Brain pericyte (primary cell): ENCODE measurements around the gene SERPINB3.
"Not testable (repeated sequence)": the region's sequence is repeated elsewhere in the genome, so short reads cannot be mapped to it uniquely, and the experiment has no call there.

ENCODE experiments used
- DNase-seq: peaks from one replicate; pipeline ENCODE4 v3.0.0-alpha.2; 2012; ENCODE audit warnings: low read depth, low spot score

The SERPINB3 gene

DNA sequence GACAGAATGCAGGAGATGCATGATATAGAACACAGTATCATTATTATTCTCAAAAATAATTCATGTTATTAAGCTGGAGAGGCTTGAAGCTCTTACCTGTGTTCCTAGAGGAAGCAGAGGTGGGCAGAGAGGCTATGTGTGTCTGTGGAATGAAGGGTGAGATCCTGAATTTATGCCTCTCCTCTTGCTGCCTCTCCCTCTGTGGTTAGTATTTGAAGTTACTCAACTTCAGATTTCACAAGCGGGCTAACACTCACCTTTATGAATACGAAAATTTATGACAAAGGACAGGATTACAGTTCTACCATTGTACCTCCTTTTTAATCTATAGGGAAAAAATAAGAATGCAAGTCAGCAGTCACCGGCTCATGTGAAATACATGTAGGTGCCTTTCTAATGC lies at the start of gene SERPINB3:
TSS of gene SERPINB3 (minus strand) at position 144 of the 400 bp plus-strand sequence. CDS start 677 bp downstream, outside the sequence.
- DNase-seq, result not testable (repeated sequence)

DNA sequence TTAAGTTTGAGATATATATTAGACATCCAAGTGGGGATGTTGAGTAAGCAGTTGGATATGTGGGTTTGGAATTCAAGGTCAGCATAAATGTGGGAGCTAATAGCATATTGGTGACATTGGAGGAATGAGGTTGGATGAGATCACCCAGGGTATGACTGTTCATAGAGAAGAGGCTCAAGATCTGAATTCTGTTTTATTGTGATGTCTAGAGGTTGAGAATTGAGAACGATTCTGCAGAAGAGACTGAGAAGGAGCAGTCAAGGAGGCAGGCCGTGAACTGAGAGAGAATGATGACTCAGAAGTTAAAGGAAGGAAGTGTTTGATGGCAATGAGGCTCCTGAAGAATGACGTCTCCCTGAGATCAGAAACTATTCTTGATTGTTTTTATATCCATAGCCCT lies 47.0 kb upstream of the SERPINB3 start:
- no peak for DNase-seq

DNA sequence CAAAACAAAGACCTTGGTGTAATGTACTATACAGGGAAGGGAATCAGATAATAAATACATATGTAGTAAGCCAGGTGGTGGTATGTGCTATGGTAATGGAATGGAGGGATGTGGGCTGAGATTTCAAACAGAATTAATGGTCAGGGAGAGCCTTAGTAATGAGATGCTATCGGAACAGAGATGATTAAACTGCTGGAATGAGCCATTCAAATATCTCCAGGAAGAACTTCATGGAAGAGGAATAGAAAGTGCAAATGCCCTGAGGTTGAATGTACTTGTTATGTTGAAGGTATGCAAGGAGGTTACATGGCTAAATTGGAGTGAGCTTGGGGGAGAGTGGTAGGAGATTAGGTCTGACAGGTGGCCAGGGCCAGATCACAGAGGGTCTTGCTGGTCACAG lies 46.1 kb upstream of the SERPINB3 start:
- no peak for DNase-seq

DNA sequence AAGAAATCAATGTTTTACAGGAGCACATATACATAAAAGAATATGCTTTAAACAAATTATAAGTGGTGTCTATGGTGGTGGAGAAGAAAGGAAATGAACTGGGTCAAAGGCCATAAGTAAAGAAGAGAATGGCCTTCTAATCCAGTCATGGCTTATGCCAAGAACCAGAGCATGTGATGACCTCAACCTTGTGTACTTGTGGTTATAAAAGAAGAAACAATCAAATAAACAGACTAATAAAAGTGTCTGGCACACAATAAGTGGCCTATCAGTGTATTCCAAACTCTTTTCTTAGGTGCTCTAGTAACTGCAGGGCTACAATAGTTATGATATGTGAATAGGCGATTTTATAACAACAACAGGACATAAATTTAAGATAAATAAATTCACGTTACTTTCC lies 43.7 kb upstream of the SERPINB3 start:
- no peak for DNase-seq

DNA sequence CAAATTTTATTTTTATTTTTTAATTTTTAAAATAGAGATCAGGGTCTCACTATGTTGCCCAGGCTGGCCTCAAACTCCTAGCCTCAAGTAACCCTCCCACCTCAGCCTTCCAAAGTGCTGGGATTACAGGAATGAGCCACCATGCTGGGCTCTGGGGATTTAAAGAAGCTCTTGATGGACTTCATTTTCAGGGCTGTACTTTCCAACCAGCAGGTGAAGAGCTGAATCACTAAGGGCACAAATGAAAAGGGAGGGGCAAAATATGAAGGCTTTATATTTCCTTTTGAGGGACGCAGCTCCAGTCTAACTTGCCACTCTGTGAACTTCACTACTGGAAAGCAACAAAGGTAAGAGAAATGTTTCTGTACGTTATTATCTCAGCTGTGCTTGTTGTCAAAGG lies 41.0 kb upstream of the SERPINB3 start, which contains the start of gene SERPINB11:
TSS of gene SERPINB11 (plus strand) at position 301 of the 400 bp plus-strand sequence. CDS start 7,234 bp downstream, outside the sequence.
- DNase-seq, result no peak

DNA sequence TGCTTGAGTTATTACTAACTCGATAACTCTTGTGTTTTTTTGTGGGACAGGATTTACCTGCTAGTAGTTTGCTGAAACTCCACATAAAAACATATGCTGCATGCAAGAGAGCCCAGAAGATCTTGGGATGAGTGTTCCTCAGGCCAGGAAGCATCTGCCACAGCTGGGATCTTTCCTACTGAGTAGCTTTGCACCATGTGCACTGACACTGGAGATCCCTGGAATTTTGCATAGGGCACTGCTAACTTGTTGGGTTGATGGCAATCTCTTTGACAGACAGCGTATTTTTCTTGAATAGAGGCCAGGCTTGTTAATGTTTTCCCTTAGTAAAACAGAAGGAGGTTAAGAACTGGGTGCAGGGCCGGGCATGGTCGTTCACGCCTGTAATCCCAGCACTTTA lies 40.3 kb upstream of the SERPINB3 start:
- DNase-seq, result no peak

DNA sequence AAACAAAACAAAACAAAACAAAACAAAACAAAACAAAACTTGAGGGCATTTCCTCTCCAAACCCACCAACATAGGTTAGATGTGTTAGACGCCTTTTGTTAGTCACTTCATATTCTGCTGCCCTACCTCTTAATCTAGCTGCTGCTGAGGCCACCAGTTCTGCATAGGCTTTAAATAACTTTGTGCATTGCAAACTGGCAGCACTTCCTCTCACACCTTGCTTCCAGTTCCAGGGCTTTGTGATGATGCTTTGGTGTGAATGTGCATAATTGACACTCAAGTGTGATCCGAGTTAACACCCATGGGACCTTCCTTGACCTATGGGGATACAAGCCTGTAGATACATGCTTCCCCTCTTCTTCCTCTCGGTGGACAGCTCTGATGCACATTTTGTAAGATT lies 38.8 kb upstream of the SERPINB3 start:
- DNase-seq, result no peak

DNA sequence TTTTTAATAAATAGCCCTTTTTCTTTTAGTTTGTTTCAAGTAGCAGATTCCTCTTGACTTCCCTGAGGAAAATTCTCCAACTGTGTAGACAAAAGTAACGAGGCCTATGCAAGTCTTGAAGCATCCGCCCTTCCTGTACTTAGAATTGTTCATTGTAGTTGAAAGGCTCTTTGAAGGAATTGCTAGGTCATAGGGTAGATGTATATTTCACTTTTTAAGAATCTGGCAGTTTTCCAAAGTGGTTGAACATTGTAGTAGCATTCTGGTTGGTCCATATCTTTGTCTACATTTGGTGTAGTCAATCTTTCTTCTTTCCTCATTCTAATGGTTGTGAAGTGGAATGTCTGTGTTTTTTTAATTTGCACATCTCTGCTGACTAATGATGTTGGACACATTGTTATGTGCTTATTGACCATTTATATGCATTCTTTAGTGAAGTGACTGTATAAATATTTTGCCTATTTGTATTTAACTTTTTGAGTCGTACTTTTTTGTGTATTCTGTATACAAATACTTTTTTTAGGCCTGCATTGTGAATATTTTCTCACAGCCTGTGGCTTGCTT lies 35.5 kb upstream of the SERPINB3 start:
- DNase-seq, result no peak

DNA sequence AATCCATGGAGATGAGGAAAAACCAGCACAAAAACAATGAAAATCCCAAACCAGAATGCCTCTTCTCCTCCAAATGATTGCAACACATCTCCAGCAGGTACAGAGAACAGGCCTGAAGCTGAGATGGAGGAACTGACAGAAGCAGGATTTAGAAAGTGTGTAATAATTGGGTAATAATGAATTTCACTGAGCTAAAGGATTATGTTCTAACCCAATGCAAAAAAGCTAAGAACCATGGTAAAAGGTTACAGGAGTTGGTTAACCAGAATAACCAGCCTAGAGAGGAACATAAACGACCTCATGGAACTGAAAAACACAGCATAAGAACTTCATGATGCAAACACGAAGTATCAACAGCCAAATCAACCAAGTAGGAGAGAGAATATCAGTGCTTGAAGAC lies 27.4 kb upstream of the SERPINB3 start:
- no peak for DNase-seq

DNA sequence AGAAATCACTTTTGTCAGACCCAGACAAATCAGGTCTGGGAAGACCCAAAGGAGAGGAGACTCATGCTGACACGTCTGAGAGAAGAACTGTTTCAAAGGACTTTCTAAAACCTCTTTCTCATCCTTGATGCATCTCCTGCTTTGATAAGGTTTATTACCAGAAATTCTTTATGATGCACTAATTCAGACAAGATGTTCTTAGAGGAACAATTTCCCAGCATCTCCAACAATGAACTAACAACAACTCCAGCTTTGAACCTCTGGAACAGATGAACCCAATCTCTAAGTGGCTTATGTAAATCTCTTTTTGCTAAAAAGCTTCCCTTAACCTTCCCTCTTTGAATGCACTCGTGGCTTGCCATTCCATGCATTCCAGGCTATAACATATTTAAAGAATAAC lies 25.2 kb upstream of the SERPINB3 start:
- DNase-seq, result no peak

DNA sequence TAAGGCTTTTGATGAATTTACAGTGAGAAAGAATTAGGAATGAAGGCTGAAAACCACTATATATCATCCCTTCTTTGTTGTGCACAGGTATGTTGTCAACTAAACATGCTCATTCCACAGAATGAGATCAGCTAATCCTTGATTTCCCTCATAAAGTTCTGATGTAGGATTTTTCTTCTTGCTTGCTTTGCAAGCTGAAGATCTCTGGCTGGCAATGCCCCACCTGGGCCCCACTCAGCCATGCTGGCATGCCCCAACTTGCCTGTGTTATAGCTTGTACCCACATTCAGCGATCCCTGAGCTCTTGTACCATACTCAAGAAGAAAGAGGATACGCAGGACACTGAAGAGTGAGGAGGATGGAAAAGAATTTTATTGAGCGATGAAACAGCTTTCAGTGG lies 23.0 kb upstream of the SERPINB3 start:
- no peak for DNase-seq

DNA sequence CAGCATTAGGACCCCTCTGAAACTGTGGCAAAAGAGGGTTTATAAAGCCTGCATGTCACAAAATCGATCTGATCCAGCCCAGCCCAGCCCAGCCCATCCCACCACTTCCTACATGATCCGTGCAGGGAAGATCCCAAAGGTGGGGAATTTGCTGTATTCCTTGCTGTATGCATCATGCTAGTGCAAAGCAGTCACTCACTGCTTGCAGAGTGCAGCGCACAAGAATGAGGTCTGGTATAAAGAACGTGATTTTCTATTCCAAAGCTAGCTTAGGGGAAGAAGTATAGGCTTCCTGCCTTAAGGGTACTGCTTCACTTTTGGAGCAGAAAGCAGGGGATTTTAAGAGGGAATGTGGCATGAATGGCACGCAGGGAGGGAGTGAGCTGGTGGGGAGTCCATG lies 22.2 kb upstream of the SERPINB3 start:
- no peak for DNase-seq

DNA sequence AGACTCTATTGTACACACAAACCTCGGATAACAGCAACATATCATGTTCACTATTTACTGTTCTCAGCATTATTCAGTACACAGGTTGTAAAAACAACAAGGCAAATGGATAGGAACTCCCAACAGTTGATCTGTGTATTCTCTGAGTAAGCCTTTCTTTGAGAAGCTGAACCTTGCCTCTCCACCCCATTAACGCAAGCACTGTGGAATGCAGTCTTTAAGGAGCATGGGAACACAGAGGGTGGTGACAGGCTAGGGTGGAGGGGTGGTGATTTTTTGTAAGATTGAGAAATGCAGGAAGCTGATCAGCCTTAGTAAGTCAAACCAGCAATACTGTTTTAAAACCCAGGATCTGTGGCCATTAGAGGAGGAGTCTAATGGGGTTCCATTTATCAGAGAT lies 21.5 kb upstream of the SERPINB3 start:
- peak; percentile 15 for DNase-seq

DNA sequence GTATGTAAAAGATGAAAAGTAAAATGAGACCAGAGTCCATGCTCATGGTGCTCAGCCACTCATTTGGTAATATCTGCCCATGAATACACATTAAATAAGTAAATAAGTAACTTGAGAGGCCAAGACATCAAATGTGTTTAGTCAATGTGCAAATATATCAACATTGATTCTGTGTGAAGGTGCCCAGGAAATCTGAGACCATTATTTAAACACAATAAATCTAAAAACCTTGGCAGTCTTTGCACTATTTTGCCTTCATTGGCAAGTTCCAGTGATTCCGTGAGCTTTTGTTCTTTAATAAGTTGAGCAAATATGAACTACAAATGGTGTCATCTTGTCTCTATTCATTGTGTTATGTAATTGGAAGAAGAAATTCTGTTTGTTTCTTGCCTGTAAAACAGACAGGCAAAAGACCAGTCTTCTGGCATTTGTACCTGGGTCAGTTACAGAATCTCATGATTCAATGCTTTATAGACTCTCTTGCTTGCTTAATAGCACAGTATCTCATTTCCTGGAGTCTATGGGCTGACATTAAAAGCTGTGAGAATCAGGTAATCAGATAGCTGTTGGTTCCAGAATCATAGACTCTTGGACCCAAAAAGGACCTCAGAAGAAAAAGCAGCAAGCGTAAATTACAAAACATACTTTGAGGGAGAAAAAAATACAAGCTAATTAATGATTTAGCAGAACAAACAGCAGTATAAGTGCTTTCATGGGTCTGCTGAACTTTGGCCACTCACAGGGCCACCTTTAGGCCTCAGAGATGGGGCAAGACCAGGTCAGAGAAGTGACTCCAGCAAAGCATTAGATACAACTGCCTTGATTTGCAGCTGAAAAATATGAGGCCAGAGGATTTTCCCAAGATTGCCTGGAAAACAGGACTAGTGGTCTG lies 20.0 kb upstream of the SERPINB3 start:
- no peak for DNase-seq

DNA sequence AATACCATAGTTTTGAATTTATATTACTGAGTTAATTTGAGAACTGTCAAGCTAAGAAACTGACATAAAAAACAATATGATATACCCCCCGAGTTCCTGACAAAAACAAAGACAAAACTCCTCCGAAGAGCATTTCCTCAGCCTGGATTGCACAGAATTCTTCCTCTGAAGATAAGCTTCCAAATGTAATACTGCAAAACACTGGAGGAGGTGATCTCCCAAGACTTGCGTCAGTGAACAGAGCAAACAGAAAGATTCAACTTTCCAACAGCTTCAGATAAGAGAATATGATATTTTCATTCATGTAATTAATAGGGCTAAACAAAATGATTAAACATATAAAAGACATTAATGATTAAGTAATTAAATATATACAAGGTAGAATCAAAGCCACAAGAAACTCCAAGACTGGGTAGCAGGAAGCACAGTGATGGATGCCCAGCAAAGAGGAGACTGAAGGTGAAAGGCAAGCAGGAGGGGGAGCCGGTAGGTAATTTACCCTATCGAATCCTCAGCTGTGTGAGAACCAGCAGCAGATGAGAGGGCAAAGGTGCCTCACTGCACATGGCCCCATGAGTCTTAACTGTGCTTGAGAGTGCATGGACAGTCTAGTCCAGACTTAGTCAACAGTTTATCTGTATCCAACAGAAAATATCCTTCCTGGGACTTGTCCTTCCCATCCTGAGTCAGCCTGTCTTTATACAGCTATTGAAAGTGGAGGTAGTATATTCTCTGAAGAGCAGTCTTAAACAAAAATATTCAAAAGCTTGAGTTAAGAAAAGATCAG lies 18.3 kb upstream of the SERPINB3 start:
- no peak for DNase-seq

DNA sequence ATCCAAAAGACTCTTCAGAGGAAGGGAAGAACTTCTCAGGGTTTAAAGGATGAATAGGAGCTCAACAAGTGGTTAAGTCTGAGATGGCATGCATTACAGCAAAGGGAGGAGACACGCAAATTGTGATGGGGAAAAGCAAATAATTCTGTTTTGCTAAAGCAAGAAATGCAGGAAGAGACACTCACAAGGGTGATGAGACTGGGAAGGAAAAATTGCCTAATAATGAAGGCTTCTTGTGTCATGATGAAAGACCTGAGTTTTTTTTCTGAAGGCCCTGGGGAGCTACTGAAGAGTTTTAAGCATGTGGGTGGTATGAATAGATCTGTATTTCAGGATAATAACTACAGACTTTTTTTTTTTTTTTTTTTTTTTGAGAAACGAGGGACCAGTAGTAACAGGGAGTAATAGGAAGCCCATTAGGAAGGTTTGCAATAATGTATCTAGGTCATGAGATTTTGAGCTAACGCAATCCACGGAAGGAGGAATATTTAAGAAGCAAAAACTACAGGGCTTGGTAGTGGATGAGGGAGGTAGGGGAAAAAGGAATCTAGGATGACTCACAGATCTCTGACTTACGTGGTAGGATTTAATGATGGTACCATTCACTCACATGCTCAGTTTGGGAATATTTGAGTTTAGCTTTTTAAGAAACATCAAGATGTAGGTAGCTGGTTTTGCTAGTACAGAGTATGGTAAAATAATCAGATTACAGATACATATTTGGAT lies 16.0 kb upstream of the SERPINB3 start:
- no peak for DNase-seq

DNA sequence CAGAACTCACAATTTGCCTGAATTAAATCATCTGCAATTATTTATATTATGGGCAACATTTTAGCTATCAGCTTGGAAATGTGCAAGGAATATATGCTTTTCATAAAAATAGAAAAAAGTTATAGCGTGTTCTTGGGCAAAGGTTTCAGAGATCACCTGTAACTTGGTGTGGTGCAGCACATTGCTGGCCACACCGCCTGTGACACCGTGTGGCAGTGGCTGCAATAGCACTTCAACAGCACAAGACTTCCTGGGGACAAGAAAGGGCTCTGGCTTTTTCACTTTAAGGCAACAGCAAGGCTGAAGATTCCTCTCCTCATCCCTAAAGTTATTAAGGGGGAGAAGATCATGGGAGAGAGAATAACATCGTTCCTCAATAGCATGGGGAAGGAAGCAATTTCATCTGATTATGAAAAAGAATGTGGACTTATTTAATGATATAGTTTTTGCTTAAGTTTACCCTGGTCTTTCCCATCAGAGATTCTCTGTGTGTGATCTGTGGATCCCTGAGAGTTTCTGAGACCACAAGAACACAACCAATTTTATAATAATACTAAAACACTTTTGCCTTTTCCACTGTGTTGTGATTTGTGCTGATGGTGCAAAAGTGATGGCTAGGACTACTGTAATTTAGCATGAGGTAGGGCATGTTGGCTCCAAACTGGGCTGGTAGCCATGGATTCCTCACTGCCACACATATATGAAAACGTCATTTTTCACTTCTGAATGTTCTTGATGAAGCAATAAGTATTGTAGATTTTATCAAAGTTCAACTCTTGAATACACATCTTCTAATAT lies 15.0 kb upstream of the SERPINB3 start:
- DNase-seq, result no peak

DNA sequence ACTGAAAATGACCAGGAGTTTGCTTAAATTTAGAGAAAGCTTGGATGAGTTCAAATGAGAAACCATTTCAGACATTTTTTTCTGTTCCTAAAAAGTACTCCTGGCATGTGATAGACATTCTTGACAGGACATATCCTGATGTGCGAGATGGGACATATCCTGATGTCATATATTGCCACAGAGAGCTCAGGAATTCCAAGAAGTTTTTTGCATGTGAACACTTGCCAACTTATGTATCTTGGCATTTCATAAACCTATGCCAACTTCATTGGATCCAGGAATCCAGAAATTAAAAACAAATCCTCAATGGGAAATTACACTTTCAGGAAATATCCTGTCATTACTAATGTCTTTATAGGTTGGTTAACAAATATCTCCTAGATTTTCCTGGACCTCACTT lies 2.9 kb upstream of the SERPINB3 start:
- DNase-seq, result no peak

DNA sequence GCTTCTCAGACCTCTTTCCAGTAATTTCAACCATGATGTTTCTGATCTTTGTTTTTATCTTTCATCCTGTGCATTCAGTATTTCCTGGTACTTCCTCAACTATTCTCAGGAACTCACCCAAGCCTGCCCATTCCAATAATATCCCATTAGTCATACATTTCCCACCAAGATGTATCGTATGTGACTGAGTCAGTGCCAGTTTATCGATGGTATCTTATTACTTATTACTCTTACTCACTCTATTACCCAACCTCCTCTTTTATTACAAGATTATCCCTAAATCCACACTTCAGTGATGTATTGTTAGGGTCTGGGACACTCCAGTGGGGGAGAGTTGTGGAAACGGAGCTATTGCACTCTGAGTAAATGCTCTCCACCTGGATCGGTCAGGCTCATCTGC lies 2.8 kb downstream of the SERPINB3 start:
- DNase-seq, result not testable (repeated sequence)

DNA sequence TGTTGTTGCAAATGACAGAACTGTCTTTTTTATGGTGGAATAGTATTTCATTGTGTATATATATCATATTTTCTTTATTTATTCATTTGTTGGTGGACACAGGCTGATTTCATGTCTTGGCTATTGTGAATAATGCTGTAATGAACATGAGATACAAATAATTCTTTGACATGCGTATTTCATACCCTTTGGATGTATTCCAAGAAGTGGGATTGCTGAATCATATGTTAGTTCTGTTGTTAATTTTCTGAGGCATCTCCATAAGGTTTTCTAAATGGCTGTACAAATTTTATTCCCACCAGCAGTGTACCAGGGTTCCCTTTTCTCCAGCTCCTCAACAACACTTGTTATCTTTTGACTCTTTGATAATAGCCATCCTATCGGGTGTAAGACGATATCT lies 11.4 kb downstream of the SERPINB3 start:
- not testable (repeated sequence) for DNase-seq

DNA sequence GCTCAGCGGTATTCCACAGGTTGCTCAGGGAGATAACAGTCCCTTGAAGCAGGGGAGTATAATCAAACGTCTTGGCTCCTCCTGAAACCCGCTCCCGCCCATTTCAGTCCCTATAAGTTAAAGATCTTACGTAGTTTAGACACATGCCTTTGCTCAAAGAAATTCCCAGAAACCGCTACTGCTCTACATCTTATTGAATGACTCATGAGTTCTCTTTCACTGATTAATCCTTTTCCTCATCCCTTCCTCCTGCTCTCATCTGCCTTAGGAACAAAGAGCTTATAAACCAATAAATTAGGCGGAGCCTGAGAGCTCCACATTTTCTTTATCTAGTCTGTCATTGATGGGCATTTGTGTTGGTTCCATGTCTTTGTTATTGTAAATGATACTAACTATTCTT lies 13.5 kb downstream of the SERPINB3 start:
- no peak for DNase-seq
